ENCODE data around the gene ECE1. TPM values are rescaled to one million over a fixed set of nuclear protein-coding genes. Genes with fewer than 3 reads are reported as not detected.

Gene ECE1
- total and polyA plus RNA-seq, 2 of the 4 experiments (the other 2 are of a cell fraction) = 61.8 to 124 TPM

- in situ Hi-C loops (cut with MboI; ENCODE audit: low sequenced_read_pairs) = no loop called here
Observed at GRCh38 chr1:21325731-21326387, 35.6 kb upstream of the ECE1 start.

More at GRCh38 chr1:21325731-21326387, 35.6 kb upstream of the ECE1 start:
- BruUV-seq (replicated peaks) = no TSS peak
- peaks cover 62% of the 10 kb centered on the region for H3K4me1 ChIP-seq (ENCODE audit: control insufficient read depth, insufficient read depth, low read length)
- H4K91ac ChIP-seq (ENCODE audit: insufficient read depth, low read depth, low read length) = peak overlapping the region; percentile 89
- 0 out of 2 replicates have a peak overlapping the region, but pooled peaks have one; percentile 17 for H3K9ac ChIP-seq (ENCODE audit: low read depth, low read length)
- dilution Hi-C loops (cut with HindIII; ENCODE audit: low sequenced_read_pairs, unreplicated experiment) (no loop called here), intact Hi-C loops (cut with micrococcal nuclease) (no loop called here)
- CTCF ChIA-PET = interaction anchor here (1.0 to 1.4 kb wide), 3 partner anchors 8 to 23 kb away, joined by 3 to 5 read pairs (median 3); no protein-coding TSS in a partner anchor
- H3K79me1 ChIP-seq (ENCODE audit: low read depth in 1 of 2, low read length in 2 of 2) = peaks cover 56 to 92% of the 10 kb centered on the region in 2 experiments
- DNase-seq (no peak), ATAC-seq (ENCODE audit: low read depth) (no peak)
- H2AK9ac ChIP-seq (replicated peaks; ENCODE audit: low read depth, low read length, poor library complexity) = peak overlapping the region; percentile 79
- H3K18ac ChIP-seq (ENCODE audit: low read depth, low read length) = peak overlapping the region; percentile 94
- H4K20me1 ChIP-seq (ENCODE audit: insufficient read depth, low read length) = 0 out of 2 replicates have a peak, but pooled peaks cover 10% of the 10 kb centered on the region
- H3K9me1 ChIP-seq (ENCODE audit: insufficient read depth, low read length) = peaks cover 36% of the 10 kb centered on the region
- H2BK20ac ChIP-seq (ENCODE audit: low read depth, low read length) = peak overlapping the region; percentile 95
- H3K4me3 ChIP-seq (ENCODE audit: insufficient read depth, low read depth, low read length) = no peak overlapping the region
- H4K8ac ChIP-seq (ENCODE audit: low read depth in 2 of 2, low read length in 2 of 2) = peak overlapping the region; percentile 75 to 84
- WGBS, 2 experiments (ENCODE audit: extremely low coverage in 2 of 2, insufficient read length in 1 of 2) = 92% methylated on average over 5 of the region's 19 CpGs; no CpG with 5 or more reads in 1 of the 2 experiments
- H3K27ac ChIP-seq (ENCODE audit: insufficient read depth, low read length) = peak overlapping the region; percentile 95
- 0 out of 2 replicates have a peak overlapping the region, but pooled peaks have one; percentile 10 for H3K56ac ChIP-seq (ENCODE audit: extremely low read depth, insufficient read depth, low read length)
- no peaks in the 10 kb centered on the region for H3K27me3 ChIP-seq (ENCODE audit: control insufficient read depth, insufficient read depth, low read length)
- no peak for TF ChIP-seq BHLHE40 (IDR thresholded peaks at IDR 0.05; ENCODE audit: low read depth, low read length)
- no peak for TF ChIP-seq POLR2A (IDR thresholded peaks at IDR 0.05; ENCODE audit: low read depth, low read length)
- TF ChIP-seq USF2 (IDR thresholded peaks at IDR 0.05; ENCODE audit: low read depth, low read length) = no peak
- TF ChIP-seq RCOR1 (IDR thresholded peaks at IDR 0.05; ENCODE audit: insufficient replicate concordance, low read length) = no peak
- no peak for TF ChIP-seq CHD1 (IDR thresholded peaks at IDR 0.05; ENCODE audit: low read depth, low read length)
- no peak for TF ChIP-seq CEBPB (IDR thresholded peaks at IDR 0.05; ENCODE audit: low read depth, low read length)
- TF ChIP-seq RAD21 (IDR thresholded peaks at IDR 0.05; ENCODE audit: low read length) = no peak
- TF ChIP-seq RFX5 (IDR thresholded peaks at IDR 0.05; ENCODE audit: low read depth, low read length) = no peak
- TF ChIP-seq SMC3 (IDR thresholded peaks at IDR 0.05; ENCODE audit: low read depth, low read length) = no peak
- no peak for TF ChIP-seq FOS (IDR thresholded peaks at IDR 0.05; ENCODE audit: low read depth, low read length)
- no peak for TF ChIP-seq CTCF (conservative IDR thresholded peaks at IDR 0.05; ENCODE audit: low read depth, low read length)
- TF ChIP-seq ELK1 (IDR thresholded peaks at IDR 0.05; ENCODE audit: borderline replicate concordance, low read depth, low read length) = no peak
- no peak for TF ChIP-seq MXI1 (IDR thresholded peaks at IDR 0.05; ENCODE audit: borderline replicate concordance, low read depth, low read length)
- peak overlapping the region; percentile 96; the same call in 1 of the 2 replicates for H3K23ac ChIP-seq (ENCODE audit: low read depth, low read length)
- H4K5ac ChIP-seq (ENCODE audit: low read depth, low read length) = peak overlapping the region; percentile 44
- H3K4me2 ChIP-seq (ENCODE audit: low read depth, low read length) = peak overlapping the region; percentile 10; the same call in 1 of the 2 replicates
- no peak overlapping the region for H2AFZ ChIP-seq (replicated peaks; ENCODE audit: low read length, poor library complexity)
- peak overlapping the region; percentile 74 for H3K14ac ChIP-seq (replicated peaks; ENCODE audit: low read depth, low read length)
- H2AK5ac ChIP-seq (ENCODE audit: low read depth, low read length) = peak overlapping the region; percentile 86
- H3K36me3 ChIP-seq (ENCODE audit: control insufficient read depth, insufficient read depth, low read length) = peaks cover 11% of the 10 kb centered on the region
- H2BK120ac ChIP-seq (ENCODE audit: low read depth, low read length) = peak overlapping the region; percentile 93
- POLR2A ChIA-PET (ENCODE audit: unreplicated experiment) = no interaction called here
- no peaks in the 10 kb centered on the region for H3K9me3 ChIP-seq (ENCODE audit: control insufficient read depth, insufficient read depth, low read length)
- peak overlapping the region; percentile 100 for H2BK5ac ChIP-seq (ENCODE audit: low read depth, low read length, poor library complexity, severe bottlenecking)
- peak overlapping the region; percentile 85; the same call in 2 of the 3 replicates for H2BK15ac ChIP-seq (ENCODE audit: low read depth, low read length)
- H3K4ac ChIP-seq (ENCODE audit: low read depth, low read length) = peak overlapping the region; percentile 100

All from IMR-90 (cell line).